ENCODE data around the gene HNRNPAB. TPM values are rescaled to one million over a fixed set of nuclear protein-coding genes. Genes with fewer than 3 reads are reported as not detected.
"Not testable (repeated sequence)": the region's sequence is repeated elsewhere in the genome, so short reads cannot be mapped to it uniquely, and the experiment has no call there.

Gene HNRNPAB
- total RNA-seq, 1 donor from 2014 or later = 118 TPM

GRCh38 chr5:178227138-178227659, 22.9 kb downstream of the HNRNPAB start:
- Mint-ChIP-seq H3K36me3 (ENCODE audit: low read depth) (peaks cover 82% of the 10 kb centered on the region), H3K9me3 (no peaks in the 10 kb centered on the region), H3K4me3 (no peak overlapping the region), H3K27ac (no peak overlapping the region), H3K27me3 (no peaks in the 10 kb centered on the region), H3K4me1 (peaks cover 35% of the 10 kb centered on the region)
- ATAC-seq (ENCODE audit: low read depth) = no peak
- no peak for DNase-seq
- intact Hi-C loops (cut with micrococcal nuclease) = no loop called here
- ChIA-PET CTCF (no interaction called here), POLR2A (interaction anchor here (2.4 kb wide), 1 partner anchor 23 kb away, joined by 7 read pairs; the partner anchor contains the start of gene HNRNPAB)
- TF ChIP-seq CTCF (IDR thresholded peaks at IDR 0.05) = no peak

- ATAC-seq (ENCODE audit: low read depth) (no peak), DNase-seq (no peak)
- Mint-ChIP-seq H3K9me3 (no peaks in the 10 kb centered on the region), H3K36me3 (ENCODE audit: low read depth) (peaks cover 77% of the 10 kb centered on the region), H3K27ac (no peak overlapping the region), H3K27me3 (no peaks in the 10 kb centered on the region), H3K4me3 (no peak overlapping the region), H3K4me1 (peaks cover 37% of the 10 kb centered on the region)
- ChIA-PET POLR2A (interaction anchor here (2.4 kb wide), 1 partner anchor 24 kb away, joined by 7 read pairs; the partner anchor contains the start of gene HNRNPAB), CTCF (no interaction called here)
- TF ChIP-seq CTCF (IDR thresholded peaks at IDR 0.05) = no peak
- intact Hi-C loops (cut with micrococcal nuclease) = no loop called here
These were observed 23.6 kb downstream of the HNRNPAB start for GRCh38 chr5:178227929-178228328.

GRCh38 chr5:178228609-178229008, 24.3 kb downstream of the HNRNPAB start:
- CTCF ChIA-PET = no interaction called here
- Mint-ChIP-seq H3K9me3 (no peaks in the 10 kb centered on the region), H3K4me3 (no peak overlapping the region), H3K27ac (no peak overlapping the region), H3K27me3 (no peaks in the 10 kb centered on the region), H3K36me3 (ENCODE audit: low read depth) (peaks cover 73% of the 10 kb centered on the region), H3K4me1 (peaks cover 39% of the 10 kb centered on the region)
- ATAC-seq (ENCODE audit: low read depth) (no peak), DNase-seq (no peak)
- POLR2A ChIA-PET = interaction anchor here (2.4 kb wide), 1 partner anchor 24 kb away, joined by 7 read pairs; the partner anchor contains the start of gene HNRNPAB
- intact Hi-C loops (cut with micrococcal nuclease) = no loop called here
- no peak for TF ChIP-seq CTCF (IDR thresholded peaks at IDR 0.05)

GRCh38 chr5:178229111-178229510, 24.8 kb downstream of the HNRNPAB start:
- H3K4me3 Mint-ChIP-seq; H3K27ac Mint-ChIP-seq; DNase-seq; H3K27me3 Mint-ChIP-seq; ATAC-seq (ENCODE audit: low read depth); CTCF ChIA-PET; intact Hi-C loops (cut with micrococcal nuclease); H3K9me3 Mint-ChIP-seq: not testable (repeated sequence)
- POLR2A ChIA-PET = interaction anchor here (0.7 to 2.4 kb wide), 2 partner anchors 25 to 1449 kb away, joined by 5 to 7 read pairs; partner anchors contain the start of gene HNRNPAB
- Mint-ChIP-seq H3K36me3 (ENCODE audit: low read depth) (peaks cover 69% of the 10 kb centered on the region), H3K4me1 (peaks cover 39% of the 10 kb centered on the region)

GRCh38 chr5:178229861-178230260, 25.5 kb downstream of the HNRNPAB start:
- Mint-ChIP-seq H3K4me1 (peaks cover 40% of the 10 kb centered on the region), H3K4me3 (peak overlapping the region; percentile 59), H3K36me3 (ENCODE audit: low read depth) (peaks cover 62% of the 10 kb centered on the region), H3K9me3 (no peaks in the 10 kb centered on the region), H3K27me3 (no peaks in the 10 kb centered on the region), H3K27ac (no peak overlapping the region)
- CTCF ChIA-PET = no interaction called here
- intact Hi-C loops (cut with micrococcal nuclease) = no loop called here
- DNase-seq (no peak), ATAC-seq (ENCODE audit: low read depth) (no peak)
- TF ChIP-seq CTCF (IDR thresholded peaks at IDR 0.05) = no peak
- POLR2A ChIA-PET = interaction anchor here (2.4 kb wide), 1 partner anchor 26 kb away, joined by 7 read pairs; the partner anchor contains the start of gene HNRNPAB

Measured in activated B cell treated with CpG ODN at 0.5 μM for 24 hours (primary cell).